HepG2 (cell line): ENCODE results near the gene BCAS3.

ENCODE experiments used
- SP2 ChIP-seq: sonication (generic); formaldehyde crosslinking; IDR thresholded peaks from 2 replicates; pipeline ENCODE4 v1.5.1; 2020; ENCODE audit warnings: mild to moderate bottlenecking, missing genetic modification reagents
- ZNF777 ChIP-seq: sonication (generic); formaldehyde crosslinking; IDR thresholded peaks from 2 replicates; pipeline ENCODE4 v1.4.0; 2020; ENCODE audit warnings: missing genetic modification reagents

DNA sequence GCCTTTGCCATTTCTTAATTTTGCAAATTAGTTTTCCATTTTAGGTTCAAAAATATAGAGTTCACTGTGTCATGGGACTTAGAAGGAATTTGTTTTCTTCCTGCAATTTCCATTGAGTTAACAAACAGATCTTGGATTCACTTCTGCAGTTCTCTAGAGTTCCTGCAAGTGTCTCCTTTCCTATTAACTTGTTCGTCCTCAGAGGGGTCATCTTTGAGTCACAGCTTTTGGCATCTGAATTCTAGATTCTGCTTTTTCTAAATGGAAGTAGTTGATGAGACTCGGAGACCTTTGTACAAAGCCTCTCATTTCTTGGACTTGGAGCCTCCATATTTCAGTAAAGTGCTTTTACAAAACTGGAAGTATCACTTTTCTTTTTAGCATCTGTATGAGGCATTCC lies 323.3 kb downstream of the BCAS3 start:
- TF ChIP-seq ZNF777 (CRISPR knock-in tag) (no peak), SP2 (CRISPR knock-in tag) (no peak)
